Measurements from ENCODE around the gene RRP15.

DNA sequence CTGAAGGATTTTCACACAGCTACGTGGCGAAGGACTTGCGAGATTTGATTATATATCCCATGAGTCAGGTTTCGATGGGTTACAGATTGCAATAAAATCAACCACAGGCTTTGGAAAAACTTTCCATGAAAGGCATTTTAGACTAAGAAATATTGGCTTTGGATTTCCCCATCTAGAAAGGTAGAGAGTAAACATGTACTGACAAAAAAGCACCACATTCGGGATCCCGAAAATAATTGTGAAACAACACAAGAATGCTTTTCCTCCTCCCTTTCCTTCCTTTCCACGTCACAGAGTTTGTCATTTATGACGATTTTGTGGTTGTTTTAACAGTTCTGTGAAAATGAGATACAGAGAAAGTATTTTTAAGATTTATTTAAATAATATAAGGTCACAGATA lies 98.6 kb downstream of the RRP15 start:
- no peak for TF ChIP-seq EZH2 (IDR thresholded peaks at IDR 0.05; ENCODE audit: borderline replicate concordance, low read length)
- TF ChIP-seq, protein P1, sequence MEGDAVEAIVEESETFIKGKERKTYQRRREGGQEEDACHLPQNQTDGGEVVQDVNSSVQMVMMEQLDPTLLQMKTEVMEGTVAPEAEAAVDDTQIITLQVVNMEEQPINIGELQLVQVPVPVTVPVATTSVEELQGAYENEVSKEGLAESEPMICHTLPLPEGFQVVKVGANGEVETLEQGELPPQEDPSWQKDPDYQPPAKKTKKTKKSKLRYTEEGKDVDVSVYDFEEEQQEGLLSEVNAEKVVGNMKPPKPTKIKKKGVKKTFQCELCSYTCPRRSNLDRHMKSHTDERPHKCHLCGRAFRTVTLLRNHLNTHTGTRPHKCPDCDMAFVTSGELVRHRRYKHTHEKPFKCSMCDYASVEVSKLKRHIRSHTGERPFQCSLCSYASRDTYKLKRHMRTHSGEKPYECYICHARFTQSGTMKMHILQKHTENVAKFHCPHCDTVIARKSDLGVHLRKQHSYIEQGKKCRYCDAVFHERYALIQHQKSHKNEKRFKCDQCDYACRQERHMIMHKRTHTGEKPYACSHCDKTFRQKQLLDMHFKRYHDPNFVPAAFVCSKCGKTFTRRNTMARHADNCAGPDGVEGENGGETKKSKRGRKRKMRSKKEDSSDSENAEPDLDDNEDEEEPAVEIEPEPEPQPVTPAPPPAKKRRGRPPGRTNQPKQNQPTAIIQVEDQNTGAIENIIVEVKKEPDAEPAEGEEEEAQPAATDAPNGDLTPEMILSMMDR (conservative IDR thresholded peaks at IDR 0.05 in 1 of 2, IDR thresholded peaks at IDR 0.05 in 1 of 2; ENCODE audit: extremely low read depth in 1 of 2, insufficient read depth in 1 of 2, low read depth in 1 of 2, low read length in 2 of 2): no peak

Measured in mammary epithelial cell (primary cell).